ENCODE measurements around the gene ADGRL2. TPM values are rescaled to one million over a fixed set of nuclear protein-coding genes. Genes with fewer than 3 reads are reported as not detected.

ADGRL2 gene
- total RNA-seq, 4 donors from 2014 or later = 6.1 to 48.7 (median 16.2) TPM

DNA sequence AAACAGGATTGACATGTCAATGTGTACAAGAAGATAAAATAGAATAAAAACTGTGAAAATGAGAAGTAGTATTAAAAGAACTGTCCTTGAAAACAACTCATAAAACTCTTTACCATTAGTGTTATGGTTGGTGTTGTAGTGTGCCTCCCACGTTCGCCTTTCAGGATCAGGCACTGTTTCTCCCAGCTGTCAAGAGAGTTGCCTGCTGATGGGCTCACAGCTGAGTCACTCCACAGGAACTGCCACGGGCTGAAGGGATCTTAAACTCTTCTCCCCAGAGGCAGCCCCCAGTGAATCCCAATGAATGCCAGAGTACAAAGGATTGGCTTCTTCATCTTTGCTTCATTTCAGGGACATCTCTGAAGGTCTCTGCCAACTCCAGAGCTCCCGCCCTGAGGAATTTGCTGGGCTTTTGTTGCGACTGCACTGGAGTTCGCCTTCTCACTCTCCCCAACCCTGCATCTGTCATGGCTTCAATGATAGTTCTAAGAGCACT lies 119.6 kb downstream of the ADGRL2 start:
- Histone ChIP-seq H3K36me3 (no peaks in the 10 kb centered on the region), H3K9me3 (no peaks in the 10 kb centered on the region), H3K4me1 (no peaks in the 10 kb centered on the region), H3K27me3 (no peaks in the 10 kb centered on the region), H3K27ac (no peak overlapping the region), H3K4me3 (no peak overlapping the region)
- DNase-seq = no peak
- no peak for TF ChIP-seq POLR2A (IDR thresholded peaks at IDR 0.05)
- TF ChIP-seq, protein P1, sequence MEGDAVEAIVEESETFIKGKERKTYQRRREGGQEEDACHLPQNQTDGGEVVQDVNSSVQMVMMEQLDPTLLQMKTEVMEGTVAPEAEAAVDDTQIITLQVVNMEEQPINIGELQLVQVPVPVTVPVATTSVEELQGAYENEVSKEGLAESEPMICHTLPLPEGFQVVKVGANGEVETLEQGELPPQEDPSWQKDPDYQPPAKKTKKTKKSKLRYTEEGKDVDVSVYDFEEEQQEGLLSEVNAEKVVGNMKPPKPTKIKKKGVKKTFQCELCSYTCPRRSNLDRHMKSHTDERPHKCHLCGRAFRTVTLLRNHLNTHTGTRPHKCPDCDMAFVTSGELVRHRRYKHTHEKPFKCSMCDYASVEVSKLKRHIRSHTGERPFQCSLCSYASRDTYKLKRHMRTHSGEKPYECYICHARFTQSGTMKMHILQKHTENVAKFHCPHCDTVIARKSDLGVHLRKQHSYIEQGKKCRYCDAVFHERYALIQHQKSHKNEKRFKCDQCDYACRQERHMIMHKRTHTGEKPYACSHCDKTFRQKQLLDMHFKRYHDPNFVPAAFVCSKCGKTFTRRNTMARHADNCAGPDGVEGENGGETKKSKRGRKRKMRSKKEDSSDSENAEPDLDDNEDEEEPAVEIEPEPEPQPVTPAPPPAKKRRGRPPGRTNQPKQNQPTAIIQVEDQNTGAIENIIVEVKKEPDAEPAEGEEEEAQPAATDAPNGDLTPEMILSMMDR (IDR thresholded peaks at IDR 0.05) = no peak

GRCh38 chr1:81920886-81921285 lies 120.2 kb downstream of the ADGRL2 start:
- H3K4me3 ChIP-seq = no peak overlapping the region
- no peaks in the 10 kb centered on the region for H3K9me3 ChIP-seq
- no peak for DNase-seq
- H3K36me3 ChIP-seq = no peaks in the 10 kb centered on the region
- no peaks in the 10 kb centered on the region for H3K4me1 ChIP-seq
- TF ChIP-seq POLR2A (IDR thresholded peaks at IDR 0.05) = no peak
- TF ChIP-seq, protein P1 (IDR thresholded peaks at IDR 0.05) = no peak
- no peaks in the 10 kb centered on the region for H3K27me3 ChIP-seq
- no peak overlapping the region for H3K27ac ChIP-seq

GRCh38 chr1:81921344-81921743 lies 120.6 kb downstream of the ADGRL2 start:
- TF ChIP-seq POLR2A (IDR thresholded peaks at IDR 0.05) = no peak
- TF ChIP-seq, protein P1 (IDR thresholded peaks at IDR 0.05) = no peak
- no peaks in the 10 kb centered on the region for H3K27me3 ChIP-seq
- no peaks in the 10 kb centered on the region for H3K9me3 ChIP-seq
- no peak for DNase-seq
- H3K4me1 ChIP-seq = no peaks in the 10 kb centered on the region
- H3K27ac ChIP-seq = no peak overlapping the region
- no peaks in the 10 kb centered on the region for H3K36me3 ChIP-seq
- no peak overlapping the region for H3K4me3 ChIP-seq

GRCh38 chr1:81921851-81922462 lies 121.2 kb downstream of the ADGRL2 start:
- no peaks in the 10 kb centered on the region for H3K4me1 ChIP-seq
- no peak for DNase-seq
- H3K36me3 ChIP-seq = no peaks in the 10 kb centered on the region
- H3K27me3 ChIP-seq = no peaks in the 10 kb centered on the region
- no peaks in the 10 kb centered on the region for H3K9me3 ChIP-seq
- no peak for TF ChIP-seq POLR2A (IDR thresholded peaks at IDR 0.05)
- TF ChIP-seq, protein P1 (IDR thresholded peaks at IDR 0.05) = no peak
- H3K4me3 ChIP-seq = no peak overlapping the region
- H3K27ac ChIP-seq = no peak overlapping the region

- H3K4me3 ChIP-seq = no peak overlapping the region
Observed at GRCh38 chr1:81922955-81923354, 122.2 kb downstream of the ADGRL2 start.

More at GRCh38 chr1:81922955-81923354, 122.2 kb downstream of the ADGRL2 start:
- TF ChIP-seq POLR2A (IDR thresholded peaks at IDR 0.05) = no peak
- TF ChIP-seq, protein P1 (IDR thresholded peaks at IDR 0.05) = no peak
- no peak overlapping the region for H3K27ac ChIP-seq
- no peaks in the 10 kb centered on the region for H3K9me3 ChIP-seq
- no peaks in the 10 kb centered on the region for H3K36me3 ChIP-seq
- H3K27me3 ChIP-seq = no peaks in the 10 kb centered on the region
- DNase-seq = no peak
- H3K4me1 ChIP-seq = no peaks in the 10 kb centered on the region
